T-helper 1 cell treated with Interleukin-12 subunit alpha and Interleukin-12 subunit beta and Interleukin-4 antibody, amounts not matched to agents 30 μg/mL and 1 μg/mL, for 36 hours (primary cell): ENCODE measurements around the gene ZMYND19.
"Not testable (repeated sequence)": the region's sequence is repeated elsewhere in the genome, so short reads cannot be mapped to it uniquely, and the experiment has no call there.

ENCODE experiments used
- H3K27ac Mint-ChIP-seq: one replicate; pipeline ENCODE4 v1.8.0; 2021; ENCODE audit warnings: mild to moderate bottlenecking, mixed read lengths
- H3K27me3 Mint-ChIP-seq: one replicate; pipeline ENCODE4 v1.8.0; 2021; ENCODE audit warnings: low read depth, mixed read lengths
- H3K36me3 Mint-ChIP-seq: one replicate; pipeline ENCODE4 v1.8.0; 2021; ENCODE audit warnings: low read depth, mixed read lengths
- H3K4me1 Mint-ChIP-seq: one replicate; pipeline ENCODE4 v1.8.0; 2021; ENCODE audit warnings: low read depth, mixed read lengths
- H3K4me3 Mint-ChIP-seq: one replicate; pipeline ENCODE4 v1.8.0; 2021; ENCODE audit warnings: mild to moderate bottlenecking, moderate library complexity, mixed read lengths
- H3K9me3 Mint-ChIP-seq: one replicate; pipeline ENCODE4 v1.8.0; 2021; ENCODE audit warnings: mixed read lengths

ZMYND19 gene

DNA sequence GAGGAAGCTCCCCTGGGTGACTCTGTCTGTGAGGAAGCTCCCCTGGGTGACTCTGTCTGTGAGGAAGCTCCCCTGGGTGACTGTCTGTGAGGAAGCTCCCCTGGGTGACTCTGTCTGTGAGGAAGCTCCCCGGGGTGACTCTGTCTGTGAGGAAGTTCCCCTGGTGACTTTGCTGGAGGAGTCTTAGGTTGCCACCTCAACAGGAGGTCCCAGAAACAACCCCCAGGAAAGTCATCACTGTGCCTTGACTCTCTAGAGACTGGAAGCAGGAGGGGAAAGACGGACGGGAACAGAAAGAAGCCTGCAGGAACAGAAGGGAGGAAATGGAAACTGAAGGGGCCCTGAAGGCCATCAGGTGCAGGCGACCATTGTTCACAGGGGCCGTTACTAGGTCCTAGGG lies 21.9 kb downstream of the ZMYND19 start:
- H3K4me1 Mint-ChIP-seq, H3K27me3 Mint-ChIP-seq, H3K9me3 Mint-ChIP-seq, H3K4me3 Mint-ChIP-seq, H3K27ac Mint-ChIP-seq: not testable (repeated sequence)
- peaks cover 20% of the 10 kb centered on the region for H3K36me3 Mint-ChIP-seq

DNA sequence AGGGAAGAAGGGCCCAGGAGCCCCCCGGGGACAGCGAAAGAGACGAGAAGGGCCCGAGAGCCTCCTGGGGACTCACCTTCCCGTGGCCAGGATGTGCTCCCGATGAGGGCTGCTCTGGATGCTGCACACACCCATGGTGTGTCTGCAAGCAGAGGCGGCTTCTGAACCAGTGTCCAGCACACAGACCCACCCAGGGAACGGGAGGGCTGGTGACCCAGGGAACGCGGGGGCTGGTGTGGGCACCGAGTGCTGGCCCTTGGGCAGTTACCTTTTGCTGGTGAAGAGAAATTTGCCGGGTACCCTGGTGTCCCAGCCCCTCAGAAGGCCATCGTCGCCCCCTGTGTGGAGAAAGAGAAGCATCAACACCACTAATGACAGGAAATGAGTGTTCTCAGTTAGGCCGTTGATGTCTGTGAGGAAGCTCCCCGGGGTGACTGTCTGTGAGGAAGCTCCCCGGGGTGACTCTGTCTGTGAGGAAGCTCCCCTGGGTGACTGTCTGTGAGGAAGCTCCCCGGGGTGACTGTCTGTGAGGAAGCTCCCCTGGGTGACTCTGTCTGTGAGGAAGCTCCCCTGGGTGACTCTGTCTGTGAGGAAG lies 25.4 kb downstream of the ZMYND19 start:
- no peak overlapping the region for H3K27ac Mint-ChIP-seq
- peaks cover 21% of the 10 kb centered on the region for H3K36me3 Mint-ChIP-seq
- H3K4me3 Mint-ChIP-seq = no peak overlapping the region
- no peaks in the 10 kb centered on the region for H3K9me3 Mint-ChIP-seq
- peaks cover 4% of the 10 kb centered on the region for H3K4me1 Mint-ChIP-seq
- no peaks in the 10 kb centered on the region for H3K27me3 Mint-ChIP-seq

DNA sequence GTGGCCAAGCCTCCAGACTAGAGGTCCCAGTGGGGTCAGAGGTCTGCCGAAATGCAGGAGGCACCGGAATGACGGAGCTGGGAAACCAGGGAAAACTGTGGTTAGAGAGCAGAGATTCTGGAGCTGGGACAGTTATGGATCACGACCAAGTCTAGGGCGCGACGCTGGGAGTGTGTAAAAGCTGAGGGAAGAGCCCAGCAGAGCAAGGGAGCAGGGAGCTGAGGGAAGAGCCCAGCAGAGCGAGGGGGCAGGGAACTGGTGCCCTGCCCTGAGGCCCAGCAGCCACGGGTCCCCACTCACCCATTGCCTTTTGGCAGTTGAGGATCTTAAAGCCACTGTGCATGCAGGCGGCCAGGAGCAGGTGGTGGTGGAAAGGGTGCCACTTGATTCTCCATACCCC lies 26.2 kb downstream of the ZMYND19 start:
- H3K27ac Mint-ChIP-seq = no peak overlapping the region
- no peaks in the 10 kb centered on the region for H3K27me3 Mint-ChIP-seq
- peaks cover 4% of the 10 kb centered on the region for H3K4me1 Mint-ChIP-seq

DNA sequence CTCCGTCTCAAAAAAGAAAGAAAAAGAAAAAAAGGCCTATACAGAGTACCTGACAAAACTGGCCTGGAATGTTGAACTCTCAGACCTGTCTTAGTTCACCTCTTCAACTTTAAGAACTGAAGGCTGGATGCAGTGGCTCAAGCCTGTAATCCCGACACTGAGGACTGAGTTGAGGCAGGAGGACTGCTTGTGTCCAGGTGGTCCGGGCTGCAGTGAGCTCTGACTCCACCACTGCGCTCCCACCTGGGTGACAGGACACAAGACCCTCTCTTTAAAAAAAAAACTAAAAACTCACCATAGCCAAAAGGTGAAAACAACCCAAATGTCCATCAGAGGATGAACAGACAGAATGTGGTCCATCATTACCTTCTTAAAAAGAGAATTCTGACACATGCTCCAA lies 32.2 kb downstream of the ZMYND19 start:
- no peak overlapping the region for H3K27ac Mint-ChIP-seq
- H3K9me3 Mint-ChIP-seq = no peaks in the 10 kb centered on the region
- H3K27me3 Mint-ChIP-seq = no peaks in the 10 kb centered on the region
- no peak overlapping the region for H3K4me3 Mint-ChIP-seq
- H3K4me1 Mint-ChIP-seq = peaks cover 3% of the 10 kb centered on the region
- H3K36me3 Mint-ChIP-seq = peaks cover 29% of the 10 kb centered on the region

More for the DNA sequence above, 26.2 kb downstream of the ZMYND19 start:
- Mint-ChIP-seq H3K9me3 (no peaks in the 10 kb centered on the region), H3K36me3 (peaks cover 26% of the 10 kb centered on the region), H3K4me3 (no peak overlapping the region)

DNA sequence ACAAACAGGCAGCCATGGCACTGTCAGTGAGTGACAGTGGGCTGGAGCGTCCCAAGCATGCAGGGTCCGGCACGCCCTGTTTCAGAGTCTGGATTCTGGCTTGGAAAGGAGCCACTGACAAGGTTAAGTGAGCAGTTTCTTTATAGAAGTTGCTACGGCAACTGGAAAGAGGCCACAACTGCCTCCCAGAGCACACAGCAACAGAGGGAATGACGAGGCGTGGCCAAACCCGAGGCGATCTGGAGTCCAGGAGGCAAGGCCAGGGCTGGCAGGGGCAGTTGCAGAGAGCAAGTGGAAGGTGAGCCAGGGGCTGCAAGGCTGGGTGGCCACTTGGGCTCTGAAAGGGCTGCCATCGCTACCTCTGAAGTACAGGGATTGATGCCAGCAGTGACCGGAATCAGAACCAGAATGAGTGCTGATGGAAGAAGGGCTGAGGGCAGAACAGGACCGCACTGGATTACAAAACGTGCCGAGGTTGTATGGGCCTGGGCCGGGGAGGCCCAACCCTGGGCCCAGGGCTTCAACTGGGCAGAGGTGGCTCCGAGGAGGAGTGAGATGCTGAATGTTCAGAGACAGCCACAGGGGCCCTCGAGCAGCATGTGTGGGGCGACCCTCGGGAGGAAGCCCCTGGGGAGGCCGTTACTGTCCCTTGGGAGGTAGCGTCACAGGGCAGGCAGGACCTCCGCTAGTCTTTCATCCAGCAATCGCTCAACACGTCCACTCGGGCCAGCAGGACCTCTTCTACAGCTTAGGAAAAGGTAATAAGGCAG lies 34.1 kb downstream of the ZMYND19 start:
- Mint-ChIP-seq H3K36me3 (peaks cover 26% of the 10 kb centered on the region), H3K27ac (no peak overlapping the region), H3K27me3 (no peaks in the 10 kb centered on the region), H3K4me1 (peaks cover 8% of the 10 kb centered on the region), H3K4me3 (no peak overlapping the region), H3K9me3 (no peaks in the 10 kb centered on the region)

DNA sequence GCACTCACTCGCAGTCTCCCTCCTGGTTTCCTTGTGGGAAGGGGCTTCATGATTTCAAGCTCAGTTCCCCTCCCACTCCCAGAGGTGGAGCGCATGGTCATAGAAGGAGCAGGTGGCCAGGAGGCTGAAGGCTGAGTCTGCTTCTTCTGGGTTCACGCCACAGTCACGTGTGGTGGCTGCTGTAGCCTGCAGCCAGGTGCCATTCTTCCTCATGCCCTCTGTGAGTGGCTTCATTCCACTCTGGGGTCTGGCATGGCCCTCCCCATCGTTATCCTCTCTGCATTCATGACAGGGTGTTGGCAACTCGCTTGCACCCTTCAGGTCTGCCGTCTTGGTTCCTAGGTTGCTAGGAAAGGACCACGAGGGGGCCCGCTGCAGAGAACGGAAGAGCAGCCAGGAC lies 35.1 kb downstream of the ZMYND19 start:
- Mint-ChIP-seq H3K27ac (no peak overlapping the region), H3K9me3 (no peaks in the 10 kb centered on the region), H3K4me1 (peaks cover 9% of the 10 kb centered on the region), H3K4me3 (no peak overlapping the region), H3K27me3 (no peaks in the 10 kb centered on the region), H3K36me3 (peaks cover 25% of the 10 kb centered on the region)

DNA sequence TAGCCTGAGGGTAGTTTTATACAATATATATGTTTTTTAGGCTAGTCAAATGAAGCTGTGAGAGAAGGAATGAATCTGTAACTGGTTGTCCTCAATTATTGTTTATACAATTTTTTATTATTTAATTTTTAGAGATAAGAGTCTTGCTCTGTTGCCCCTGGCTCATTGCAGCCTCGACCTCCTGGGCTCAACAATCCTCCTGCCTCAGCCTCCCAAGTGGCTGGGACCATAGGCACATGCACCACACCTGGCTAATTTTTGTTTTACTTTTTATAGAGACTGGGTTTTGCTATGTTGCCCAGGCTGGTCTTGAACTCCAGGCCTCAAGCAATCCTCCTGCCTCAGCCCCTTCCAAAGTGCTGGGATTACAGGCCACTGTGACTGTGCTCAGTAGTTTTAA lies 36.0 kb downstream of the ZMYND19 start:
- Mint-ChIP-seq H3K9me3 (no peaks in the 10 kb centered on the region), H3K4me3 (no peak overlapping the region), H3K27ac (no peak overlapping the region), H3K36me3 (peaks cover 18% of the 10 kb centered on the region), H3K4me1 (peaks cover 11% of the 10 kb centered on the region), H3K27me3 (no peaks in the 10 kb centered on the region)

DNA sequence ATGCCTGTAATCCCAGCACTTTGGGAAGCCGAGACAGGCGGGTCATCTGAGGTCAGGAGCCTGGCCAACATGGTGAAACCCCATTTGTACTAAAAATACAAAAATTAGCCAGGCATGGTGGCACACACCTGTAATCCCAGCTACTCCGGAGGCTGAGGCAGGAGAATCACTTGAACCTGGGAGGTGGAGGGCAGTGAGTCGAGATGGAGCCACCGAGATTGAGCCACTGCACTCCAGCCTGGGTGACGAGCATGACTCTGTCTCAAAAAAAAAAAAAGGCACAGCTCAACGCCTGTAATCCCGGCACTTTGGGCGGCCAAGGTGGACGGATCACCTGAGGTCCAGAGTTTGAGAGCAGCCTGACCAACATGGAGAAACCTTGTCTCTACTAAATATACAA lies 36.7 kb downstream of the ZMYND19 start:
- H3K27me3 Mint-ChIP-seq, H3K9me3 Mint-ChIP-seq, H3K4me3 Mint-ChIP-seq, H3K27ac Mint-ChIP-seq: not testable (repeated sequence)
- peaks cover 18% of the 10 kb centered on the region for H3K36me3 Mint-ChIP-seq
- peaks cover 11% of the 10 kb centered on the region for H3K4me1 Mint-ChIP-seq

DNA sequence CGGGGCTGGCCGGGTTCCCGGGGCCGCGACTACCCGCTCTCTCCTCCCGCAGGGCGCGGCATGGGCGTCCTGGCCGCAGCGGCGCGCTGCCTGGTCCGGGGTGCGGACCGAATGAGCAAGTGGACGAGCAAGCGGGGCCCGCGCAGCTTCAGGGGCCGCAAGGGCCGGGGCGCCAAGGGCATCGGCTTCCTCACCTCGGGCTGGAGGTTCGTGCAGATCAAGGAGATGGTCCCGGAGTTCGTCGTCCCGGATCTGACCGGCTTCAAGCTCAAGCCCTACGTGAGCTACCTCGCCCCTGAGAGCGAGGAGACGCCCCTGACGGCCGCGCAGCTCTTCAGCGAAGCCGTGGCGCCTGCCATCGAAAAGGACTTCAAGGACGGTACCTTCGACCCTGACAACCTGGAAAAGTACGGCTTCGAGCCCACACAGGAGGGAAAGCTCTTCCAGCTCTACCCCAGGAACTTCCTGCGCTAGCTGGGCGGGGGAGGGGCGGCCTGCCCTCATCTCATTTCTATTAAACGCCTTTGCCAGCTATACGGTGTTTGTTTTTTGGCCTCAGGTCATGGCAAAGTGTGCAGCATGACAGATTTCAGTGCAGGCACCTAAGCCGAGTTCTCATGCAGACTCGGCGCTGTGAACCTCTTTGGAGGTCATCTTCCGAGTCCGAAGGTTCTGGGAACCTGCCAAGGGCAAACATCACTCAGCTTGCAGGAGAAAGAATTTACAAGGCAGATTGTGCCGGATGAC lies 38.1 kb downstream of the ZMYND19 start:
- Mint-ChIP-seq H3K36me3 (peaks cover 18% of the 10 kb centered on the region), H3K4me3 (peak overlapping the region; percentile 89), H3K27ac (peak overlapping the region; percentile 82), H3K27me3 (no peaks in the 10 kb centered on the region), H3K9me3 (no peaks in the 10 kb centered on the region), H3K4me1 (peaks cover 11% of the 10 kb centered on the region)

DNA sequence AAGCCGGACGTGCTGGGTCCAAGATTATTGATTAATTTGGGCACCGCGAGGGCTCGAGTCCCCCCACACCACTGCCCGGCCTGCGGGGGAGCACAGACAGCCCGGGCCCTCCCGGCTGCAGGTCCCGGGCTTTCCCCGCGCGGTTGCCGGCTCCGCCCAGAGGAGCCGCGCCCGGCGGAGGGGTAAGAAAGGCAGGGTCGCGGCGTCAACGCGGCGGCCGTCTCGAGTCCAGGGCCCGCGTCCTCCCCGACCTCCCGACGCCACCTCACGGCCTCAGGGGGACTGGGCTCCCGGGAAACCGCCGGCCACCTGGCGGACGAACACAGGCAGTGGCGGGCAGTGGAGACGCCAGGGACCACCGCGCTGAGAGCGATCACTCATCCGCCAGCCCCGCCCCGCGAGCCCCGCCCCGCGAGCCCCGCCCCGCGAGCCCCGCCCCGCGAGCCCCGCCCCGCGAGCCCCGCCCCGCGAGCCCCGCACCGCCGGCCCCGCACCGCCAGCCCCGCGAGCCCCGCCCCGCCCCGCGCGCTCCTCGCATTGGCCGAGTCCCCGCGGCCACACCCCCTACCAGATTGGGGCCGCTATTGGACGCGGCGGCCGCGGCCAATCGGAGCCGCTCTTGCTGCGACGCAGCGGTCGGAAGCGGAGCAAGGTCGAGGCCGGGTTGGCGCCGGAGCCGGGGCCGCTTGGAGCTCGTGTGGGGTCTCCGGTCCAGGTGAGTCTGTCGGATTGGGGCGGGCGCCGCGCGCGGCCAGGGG lies 38.9 kb downstream of the ZMYND19 start, which contains the start of gene MRPL41:
Gene MRPL41, plus strand, starts transcription at position 616 of the 758 bp plus-strand sequence. CDS start 203 bp downstream, outside the sequence.
- H3K4me3 Mint-ChIP-seq = peak within 1 kb of the TSS; percentile 89
- peaks cover 11% of the 10 kb centered on the region for H3K4me1 Mint-ChIP-seq
- peaks cover 15% of the 10 kb centered on the region for H3K36me3 Mint-ChIP-seq
- no peaks in the 10 kb centered on the region for H3K27me3 Mint-ChIP-seq
- no peaks in the 10 kb centered on the region for H3K9me3 Mint-ChIP-seq
- H3K27ac Mint-ChIP-seq = peak within 1 kb of the TSS; percentile 82

DNA sequence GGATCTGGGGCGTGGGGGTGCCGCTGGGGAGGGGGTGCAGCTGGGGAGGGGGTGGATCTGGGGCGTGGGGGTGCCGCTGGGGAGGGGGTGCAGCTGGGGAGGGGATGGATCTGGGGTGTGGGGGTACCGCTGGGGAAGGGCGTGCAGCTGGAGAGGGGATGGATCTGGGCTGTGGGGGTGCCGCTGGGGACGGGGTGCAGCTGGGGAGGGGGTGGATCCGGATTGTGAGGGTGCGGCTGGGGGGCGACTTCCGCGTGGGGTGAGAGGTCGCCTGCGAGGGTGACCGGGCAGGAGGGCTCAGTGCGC lies 39.4 kb downstream of the ZMYND19 start:
- not testable (repeated sequence) for H3K27ac Mint-ChIP-seq, H3K9me3 Mint-ChIP-seq, H3K27me3 Mint-ChIP-seq
- Mint-ChIP-seq H3K36me3 (peaks cover 13% of the 10 kb centered on the region), H3K4me3 (peak overlapping the region; percentile 68), H3K4me1 (peaks cover 11% of the 10 kb centered on the region)

DNA sequence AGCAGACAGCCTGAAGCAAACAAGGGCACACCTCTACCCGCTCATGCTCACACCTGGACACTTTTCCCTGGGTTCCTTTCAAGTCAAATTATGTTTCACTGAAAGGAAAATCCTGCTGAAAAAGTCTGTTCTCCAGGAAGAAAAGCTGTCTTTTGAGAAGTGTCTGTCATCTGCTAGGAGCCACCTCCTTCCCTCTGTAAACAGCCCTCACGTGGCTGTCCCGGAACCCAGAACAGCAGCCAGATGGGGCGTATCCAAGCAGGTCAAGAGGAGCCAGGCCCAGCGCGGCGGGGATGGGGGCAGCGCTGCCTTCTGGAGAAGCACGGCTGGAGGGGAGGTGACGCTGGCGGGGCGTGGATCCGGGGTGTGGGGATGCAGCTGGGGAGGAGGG lies 40.1 kb downstream of the ZMYND19 start, which contains the start of gene PNPLA7:
Gene PNPLA7, minus strand, starts transcription at position 172 of the 391 bp plus-strand sequence. CDS start 205 bp downstream, outside the sequence.
- peak within 1 kb of the TSS; percentile 89 for H3K27ac Mint-ChIP-seq
- H3K4me3 Mint-ChIP-seq = peak within 1 kb of the TSS; percentile 93
- peaks cover 7% of the 10 kb centered on the region for H3K36me3 Mint-ChIP-seq
- H3K27me3 Mint-ChIP-seq = no peaks in the 10 kb centered on the region
- no peaks in the 10 kb centered on the region for H3K9me3 Mint-ChIP-seq
- peaks cover 11% of the 10 kb centered on the region for H3K4me1 Mint-ChIP-seq

DNA sequence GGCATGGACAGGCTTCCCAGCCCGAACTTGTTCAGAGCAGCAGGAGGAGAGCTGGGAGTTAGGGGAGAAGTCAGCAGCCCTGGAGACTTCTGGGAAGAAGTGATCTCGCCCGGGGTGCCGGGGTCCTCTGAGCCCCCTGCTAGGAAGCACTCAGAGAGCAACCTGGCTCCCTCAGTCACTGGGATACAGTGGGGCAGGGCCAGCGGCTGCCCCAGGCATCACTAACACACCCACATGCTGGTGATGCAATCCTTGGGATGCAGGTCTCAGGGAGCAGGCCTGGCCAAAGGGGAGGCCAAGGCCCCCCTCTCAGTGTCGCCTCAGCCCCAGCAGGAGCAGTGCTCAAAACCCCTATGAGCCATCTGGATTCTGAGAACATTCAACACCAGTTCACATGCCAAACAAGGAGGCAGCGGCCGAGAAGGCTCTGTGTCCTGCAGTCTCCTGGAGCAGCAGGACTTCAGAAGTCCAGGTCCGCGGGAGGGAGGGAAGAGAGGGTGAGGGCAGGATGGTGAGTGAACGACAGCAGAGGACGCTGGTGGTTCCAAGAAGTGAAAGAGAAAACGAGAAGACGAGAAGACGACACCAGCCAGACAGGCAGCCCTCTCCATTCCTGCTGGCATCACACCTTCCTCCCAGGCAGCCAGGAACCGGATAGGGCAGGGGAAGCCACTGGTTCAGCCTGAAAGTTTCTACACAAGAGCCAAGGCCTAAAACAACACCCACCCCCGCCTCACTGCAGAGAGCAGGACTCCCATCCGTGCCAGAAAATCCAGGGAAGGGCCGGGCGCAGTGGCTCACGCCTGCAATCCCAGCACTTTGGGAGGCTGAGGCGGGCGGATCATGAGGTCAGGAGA lies 42.4 kb downstream of the ZMYND19 start:
- peaks cover 7% of the 10 kb centered on the region for H3K4me1 Mint-ChIP-seq
- H3K27me3 Mint-ChIP-seq = no peaks in the 10 kb centered on the region
- peaks cover 5% of the 10 kb centered on the region for H3K36me3 Mint-ChIP-seq
- peak overlapping the region; percentile 42 for H3K4me3 Mint-ChIP-seq
- no peaks in the 10 kb centered on the region for H3K9me3 Mint-ChIP-seq
- peak overlapping the region; percentile 73 for H3K27ac Mint-ChIP-seq

DNA sequence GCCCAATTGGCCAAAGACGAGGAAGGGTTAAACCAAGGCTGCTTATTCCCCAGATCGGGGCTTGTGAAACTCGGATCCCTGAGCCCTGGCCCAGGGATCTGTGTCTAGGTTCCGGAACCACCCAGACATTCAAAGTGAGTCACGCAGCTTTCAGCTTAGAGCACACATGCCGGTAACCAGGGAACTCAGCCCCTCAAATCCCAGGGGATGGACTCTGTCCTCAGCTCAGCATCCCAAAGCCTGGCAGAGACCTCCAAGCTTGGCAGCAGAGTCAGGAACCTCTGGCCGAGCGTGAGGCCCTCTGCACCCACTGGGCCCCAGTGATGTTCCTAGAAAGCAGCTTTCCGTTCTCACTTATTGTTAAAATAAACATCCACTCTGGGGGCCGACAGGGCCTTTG lies 45.2 kb downstream of the ZMYND19 start:
- Mint-ChIP-seq H3K27me3 (no peaks in the 10 kb centered on the region), H3K4me3 (no peak overlapping the region), H3K9me3 (no peaks in the 10 kb centered on the region), H3K4me1 (peaks cover 1% of the 10 kb centered on the region), H3K36me3 (no peaks in the 10 kb centered on the region), H3K27ac (no peak overlapping the region)
